ENCODE results near the gene C19orf53.

Gene C19orf53

GRCh38 chr19:13827656-13828055 is 53.4 kb downstream of the C19orf53 start:
- DNase-seq: no peak

Measured in CD4-positive, alpha-beta T cell treated with Interleukin-15 for 1 hour (primary cell).